Measurements from ENCODE around the gene RICTOR. TPM values are rescaled to one million over a fixed set of nuclear protein-coding genes. Genes with fewer than 3 reads are reported as not detected.

The RICTOR gene
- total RNA-seq, 1 experiment from 2014 or later = 41.1 TPM

GRCh38 chr5:39099831-39100230, 25.6 kb upstream of the RICTOR start:
- Mint-ChIP-seq H3K27me3 (ENCODE audit: unreplicated experiment) (no peaks in the 10 kb centered on the region), H3K9me3 (ENCODE audit: low read depth, unreplicated experiment) (no peaks in the 10 kb centered on the region), H3K4me3 (ENCODE audit: low read depth, unreplicated experiment) (no peak overlapping the region), H3K36me3 (ENCODE audit: insufficient read depth, unreplicated experiment) (no peaks in the 10 kb centered on the region), H3K4me1 (ENCODE audit: low read depth, unreplicated experiment) (peaks cover 55% of the 10 kb centered on the region), H3K27ac (ENCODE audit: unreplicated experiment) (no peak overlapping the region)
- no peak for TF ChIP-seq CTCF (IDR thresholded peaks at IDR 0.05; ENCODE audit: unreplicated experiment)
- no peak for DNase-seq
- CTCF ChIA-PET = interaction anchor here (1.8 kb wide), 1 partner anchor 18 kb away, joined by 5 read pairs; no protein-coding TSS in a partner anchor
- intact Hi-C loops (cut with micrococcal nuclease; ENCODE audit: unreplicated experiment) = loop anchor here (2.0 to 10.0 kb wide), 2 partner anchors 23 to 95 kb away; no protein-coding TSS in a partner anchor
- no TSS peak for BruUV-seq (replicated peaks)

GRCh38 chr5:39093352-39093751, 19.2 kb upstream of the RICTOR start:
- CTCF ChIA-PET = no interaction called here
- Mint-ChIP-seq H3K4me1 (ENCODE audit: low read depth, unreplicated experiment) (peaks cover 16% of the 10 kb centered on the region), H3K4me3 (ENCODE audit: low read depth, unreplicated experiment) (no peak overlapping the region), H3K27ac (ENCODE audit: unreplicated experiment) (no peak overlapping the region), H3K36me3 (ENCODE audit: insufficient read depth, unreplicated experiment) (no peaks in the 10 kb centered on the region), H3K9me3 (ENCODE audit: low read depth, unreplicated experiment) (peaks cover 3% of the 10 kb centered on the region), H3K27me3 (ENCODE audit: unreplicated experiment) (no peaks in the 10 kb centered on the region)
- intact Hi-C loops (cut with micrococcal nuclease; ENCODE audit: unreplicated experiment) = no loop called here
- no peak for TF ChIP-seq CTCF (IDR thresholded peaks at IDR 0.05; ENCODE audit: unreplicated experiment)
- BruUV-seq (replicated peaks) = no TSS peak
- no peak for DNase-seq

- intact Hi-C loops (cut with micrococcal nuclease; ENCODE audit: unreplicated experiment) = no loop called here
- Mint-ChIP-seq H3K36me3 (ENCODE audit: insufficient read depth, unreplicated experiment) (no peaks in the 10 kb centered on the region), H3K4me1 (ENCODE audit: low read depth, unreplicated experiment) (peaks cover 16% of the 10 kb centered on the region), H3K9me3 (ENCODE audit: low read depth, unreplicated experiment) (peaks cover 3% of the 10 kb centered on the region), H3K4me3 (ENCODE audit: low read depth, unreplicated experiment) (no peak overlapping the region), H3K27ac (ENCODE audit: unreplicated experiment) (peak overlapping the region; percentile 11), H3K27me3 (ENCODE audit: unreplicated experiment) (no peaks in the 10 kb centered on the region)
- no peak for TF ChIP-seq CTCF (IDR thresholded peaks at IDR 0.05; ENCODE audit: unreplicated experiment)
- CTCF ChIA-PET = no interaction called here
- no TSS peak for BruUV-seq (replicated peaks)
- no peak for DNase-seq
Observed at GRCh38 chr5:39092581-39093351, 18.6 kb upstream of the RICTOR start.

DNA sequence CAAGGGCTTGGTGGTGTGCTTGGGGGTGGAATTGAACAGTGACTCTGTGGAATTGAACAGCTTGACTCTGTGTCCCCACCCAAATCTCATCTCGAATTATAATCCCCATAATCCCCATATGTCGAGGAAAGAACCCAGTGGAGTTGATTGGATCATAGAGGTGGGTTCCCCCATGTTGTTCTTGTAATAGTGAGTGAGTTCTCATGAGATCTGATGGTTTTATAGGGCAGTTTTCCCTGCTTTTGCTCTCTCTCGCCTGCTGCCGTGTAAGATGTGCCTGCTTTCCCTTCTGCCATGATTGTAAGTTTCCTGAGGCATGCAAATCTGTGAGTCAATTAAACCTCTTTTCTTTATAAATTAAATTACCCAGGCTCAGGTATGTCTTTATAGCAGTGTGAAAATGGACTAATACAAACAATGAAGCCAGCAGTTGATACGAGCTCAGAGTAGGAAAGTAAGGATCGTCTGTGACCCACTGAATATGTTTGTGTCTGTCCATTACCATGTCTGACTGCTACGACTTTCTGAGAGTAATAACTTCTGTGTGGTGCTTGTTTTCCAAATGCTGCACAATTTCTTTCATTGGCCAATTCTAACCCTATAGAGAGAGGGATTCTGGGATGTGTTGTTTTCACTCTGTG, 17.9 kb upstream of the RICTOR start:
- no TSS peak for BruUV-seq (replicated peaks)
- Mint-ChIP-seq H3K27ac (ENCODE audit: unreplicated experiment) (peak overlapping the region; percentile 11), H3K27me3 (ENCODE audit: unreplicated experiment) (no peaks in the 10 kb centered on the region), H3K36me3 (ENCODE audit: insufficient read depth, unreplicated experiment) (no peaks in the 10 kb centered on the region), H3K4me1 (ENCODE audit: low read depth, unreplicated experiment) (peaks cover 16% of the 10 kb centered on the region), H3K9me3 (ENCODE audit: low read depth, unreplicated experiment) (peaks cover 3% of the 10 kb centered on the region), H3K4me3 (ENCODE audit: low read depth, unreplicated experiment) (no peak overlapping the region)
- no peak for DNase-seq
- intact Hi-C loops (cut with micrococcal nuclease; ENCODE audit: unreplicated experiment) = no loop called here
- CTCF ChIA-PET = no interaction called here
- no peak for TF ChIP-seq CTCF (IDR thresholded peaks at IDR 0.05; ENCODE audit: unreplicated experiment)
